HG03342 (cell line): ENCODE results near the gene LY6G6D.

Source experiments
- ATAC-seq: cut with Tn5 transposase; IDR thresholded peaks from one replicate; pipeline ENCODE4 v1.9.1; 2021; ENCODE audit warnings: mild to moderate bottlenecking, moderate library complexity; ENCODE audit not compliant: unreplicated experiment

Gene LY6G6D

GRCh38 chr6:31733734-31734133, 18.6 kb downstream of the LY6G6D start:
- ATAC-seq: no peak

GRCh38 chr6:31734247-31734820, 19.2 kb downstream of the LY6G6D start:
- no peak for ATAC-seq

GRCh38 chr6:31734821-31735406, 19.8 kb downstream of the LY6G6D start:
- ATAC-seq: peak; percentile 22

GRCh38 chr6:31736021-31736767, 21.0 kb downstream of the LY6G6D start, which contains the start of gene CLIC1:
Gene CLIC1 (minus strand): TSS chr6:31736530. CDS start chr6:31736300, 230 bp downstream.
- no peak for ATAC-seq

GRCh38 chr6:31736768-31737314, 21.7 kb downstream of the LY6G6D start:
- no peak for ATAC-seq

- no peak for ATAC-seq
Measured at GRCh38 chr6:31737315-31737990, 22.3 kb downstream of the LY6G6D start.

GRCh38 chr6:31737991-31738979, 23.1 kb downstream of the LY6G6D start:
- ATAC-seq: no peak

GRCh38 chr6:31739639-31740396, 24.7 kb downstream of the LY6G6D start, which contains the start of gene MSH5:
Gene MSH5 (plus strand): TSS chr6:31740005. CDS start chr6:31740467, 462 bp downstream.
- ATAC-seq: peak; percentile 62

- peak; percentile 1 for ATAC-seq
Measured at GRCh38 chr6:31740397-31741223, 25.5 kb downstream of the LY6G6D start.

- no peak for ATAC-seq
Measured at GRCh38 chr6:31741815-31742214, 26.7 kb downstream of the LY6G6D start.

GRCh38 chr6:31742894-31743293, 27.7 kb downstream of the LY6G6D start:
- ATAC-seq: no peak

GRCh38 chr6:31744422-31744821, 29.3 kb downstream of the LY6G6D start:
- no peak for ATAC-seq

GRCh38 chr6:31749301-31750036, 34.3 kb downstream of the LY6G6D start:
- no peak for ATAC-seq

- no peak for ATAC-seq
Measured at GRCh38 chr6:31750411-31751022, 35.4 kb downstream of the LY6G6D start.

- ATAC-seq: no peak
Measured at GRCh38 chr6:31752739-31753319, 37.7 kb downstream of the LY6G6D start.

GRCh38 chr6:31758281-31758680, 43.1 kb downstream of the LY6G6D start:
- ATAC-seq: no peak

GRCh38 chr6:31760790-31761189, 45.6 kb downstream of the LY6G6D start:
- no peak for ATAC-seq
